Measurements from ENCODE around the gene LAMTOR5.

- TF ChIP-seq CTCF (IDR thresholded peaks at IDR 0.05) (no peak), REST (IDR thresholded peaks at IDR 0.05; ENCODE audit: insufficient read depth in 1 of 2, low read depth in 2 of 2, low read length in 1 of 2) (no peak), SIN3A (IDR thresholded peaks at IDR 0.05; ENCODE audit: borderline replicate concordance, insufficient read depth, low read depth, low read length) (no peak)
Measured at GRCh38 chr1:110440877-110441276, 33.4 kb upstream of the LAMTOR5 start.
